GM10847 (cell line): ENCODE results near the gene RBPJ.
A peak's percentile ranks its signal among the peaks of the same experiment; 100 is the strongest.

Experiments
- POLR2A ChIP-seq: IDR thresholded peaks from 2 replicates; pipeline ENCODE4 v1.6.1; 2011; ENCODE audit not compliant: insufficient read length; ENCODE audit errors: extremely low read depth

The RBPJ gene

GRCh38 chr4:26320538-26321372 is at the start of gene RBPJ:
Gene RBPJ (plus strand): TSS chr4:26321014. CDS start chr4:26321029, 15 bp downstream.
- peak; percentile 37 for TF ChIP-seq POLR2A

- no peak for TF ChIP-seq POLR2A
These were observed 49.1 kb upstream of the RBPJ start for GRCh38 chr4:26271703-26272102.

- TF ChIP-seq POLR2A = no peak
These were observed 47.9 kb upstream of the RBPJ start for GRCh38 chr4:26272654-26273615.

- no peak for TF ChIP-seq POLR2A
These were observed 47.2 kb upstream of the RBPJ start for GRCh38 chr4:26273616-26273980.

- TF ChIP-seq POLR2A = no peak
These were observed 45.5 kb upstream of the RBPJ start for GRCh38 chr4:26275281-26275680.

- no peak for TF ChIP-seq POLR2A
These were observed 41.4 kb upstream of the RBPJ start for GRCh38 chr4:26279446-26279845.

GRCh38 chr4:26281881-26282280 is 38.9 kb upstream of the RBPJ start:
- no peak for TF ChIP-seq POLR2A

GRCh38 chr4:26284536-26284935 is 36.3 kb upstream of the RBPJ start:
- no peak for TF ChIP-seq POLR2A

GRCh38 chr4:26285272-26285671 is 35.5 kb upstream of the RBPJ start:
- TF ChIP-seq POLR2A = no peak

- TF ChIP-seq POLR2A = no peak
These were observed 33.1 kb upstream of the RBPJ start for GRCh38 chr4:26287756-26288155.

- TF ChIP-seq POLR2A = no peak
These were observed 32.4 kb upstream of the RBPJ start for GRCh38 chr4:26288355-26288909.

GRCh38 chr4:26289401-26289800 is 31.4 kb upstream of the RBPJ start:
- TF ChIP-seq POLR2A = no peak

- TF ChIP-seq POLR2A = no peak
These were observed 30.5 kb upstream of the RBPJ start for GRCh38 chr4:26290321-26290720.

GRCh38 chr4:26294904-26295303 is 25.9 kb upstream of the RBPJ start:
- no peak for TF ChIP-seq POLR2A

GRCh38 chr4:26296021-26296420 is 24.8 kb upstream of the RBPJ start:
- no peak for TF ChIP-seq POLR2A

- TF ChIP-seq POLR2A = no peak
These were observed 24.3 kb upstream of the RBPJ start for GRCh38 chr4:26296514-26296913.

GRCh38 chr4:26297219-26297618 is 23.6 kb upstream of the RBPJ start:
- TF ChIP-seq POLR2A = no peak
